Fibroblast of lung (primary cell): Measurements from ENCODE around the gene CARMIL3. TPM values are rescaled to one million over a fixed set of nuclear protein-coding genes. Genes with fewer than 3 reads are reported as not detected.

Experiments used
- DNase-seq, 2 donors: peaks; one replicate each; pipeline versions ENCODE4 v3.0.0 to v3.0.0-alpha.2; 2010; ENCODE audit warnings: low read depth in 2 of 2
- H2AFZ ChIP-seq: 2 replicates; pipeline ENCODE4 v1.5.1; 2012; ENCODE audit warnings: low read length, control low read depth, inconsistent platforms
- H3K27ac ChIP-seq: 2 replicates; pipeline ENCODE4 v1.5.1; 2011; ENCODE audit warnings: low read length, control low read depth; ENCODE audit not compliant: insufficient read depth
- H3K27me3 ChIP-seq: 2 replicates; pipeline ENCODE4 v1.5.1; 2011; ENCODE audit warnings: mild to moderate bottlenecking, low read length; ENCODE audit not compliant: control insufficient read depth, insufficient read depth
- H3K36me3 ChIP-seq: 2 replicates; pipeline ENCODE4 v1.5.1; 2011; ENCODE audit warnings: low read length; ENCODE audit not compliant: control insufficient read depth, insufficient read depth
- H3K4me1 ChIP-seq: 2 replicates; pipeline ENCODE4 v1.5.1; 2011; ENCODE audit warnings: low read length; ENCODE audit not compliant: control insufficient read depth, insufficient read depth; ENCODE audit errors: extremely low read depth
- H3K4me2 ChIP-seq: 2 replicates; pipeline ENCODE4 v1.5.1; 2011; ENCODE audit warnings: low read length, control low read depth; ENCODE audit not compliant: insufficient read depth; ENCODE audit errors: extremely low read depth
- H3K4me3 ChIP-seq, 4 experiments: fragments of 200-600 bp in 1 of 4; sonication (generic) in 1 of 4; replicated peaks in 1 of 4; 2 replicates each; pipeline ENCODE4 v1.5.1; 2011 to 2016; ENCODE audit warnings: low read length in 4 of 4, low read depth in 3 of 4, mild to moderate bottlenecking in 3 of 4, control low read depth in 2 of 4, inconsistent platforms in 1 of 4, mixed read lengths in 1 of 4; ENCODE audit not compliant: insufficient read depth in 1 of 4; ENCODE audit errors: control extremely low read depth in 1 of 4
- H3K79me2 ChIP-seq: 2 replicates; pipeline ENCODE4 v1.5.1; 2012; ENCODE audit warnings: mild to moderate bottlenecking, low read length, inconsistent platforms; ENCODE audit not compliant: control insufficient read depth, insufficient read depth
- H3K9ac ChIP-seq: 2 replicates; pipeline ENCODE4 v1.5.1; 2011; ENCODE audit warnings: mild to moderate bottlenecking, low read length, control low read depth; ENCODE audit not compliant: insufficient read depth
- H3K9me3 ChIP-seq: 2 replicates; pipeline ENCODE4 v1.5.1; 2012; ENCODE audit warnings: low read depth, low read length; ENCODE audit not compliant: control insufficient read depth, insufficient read depth
- H4K20me1 ChIP-seq: 2 replicates; pipeline ENCODE4 v1.5.1; 2011; ENCODE audit warnings: low read length; ENCODE audit not compliant: control insufficient read depth, insufficient read depth; ENCODE audit errors: extremely low read depth
- CTCF ChIP-seq, 2 donors: IDR thresholded peaks in 1 of 2; conservative IDR thresholded peaks in 1 of 2; 1 replicate in 1 of 2; 2 replicates in 1 of 2; pipeline ENCODE4 v1.5.1; 2011 to 2012; ENCODE audit warnings: low read length in 2 of 2, control low read depth in 1 of 2, inconsistent platforms in 1 of 2, low read depth in 1 of 2, mild to moderate bottlenecking in 1 of 2
- EZH2 ChIP-seq: IDR thresholded peaks from 2 replicates; pipeline ENCODE4 v1.5.1; 2012; ENCODE audit warnings: low read length, control low read depth, mild to moderate bottlenecking; ENCODE audit errors: missing control alignments
- polyA plus RNA-seq, 2 donors: library from polyadenylated mRNA; depleted of rRNA in 1 of 2; stranded (reverse) in 1 of 2; unstranded in 1 of 2; fragments of >200 nt; gene quantifications; 2 replicates each; pipeline ENCODE4 v1.2.1, GENCODE V29; 2011 to 2012; ENCODE audit warnings: missing spikeins in 1 of 2
- total RNA-seq: library from RNA; depleted of rRNA; stranded (reverse); fragments of >200 nt; gene quantifications from 2 replicates; pipeline ENCODE4 v1.2.1, GENCODE V29; 2014

CARMIL3 gene
- total and polyA plus RNA-seq, 2 donors (not counting 1 experiment from before 2014, with no cell fraction given): 0.17 TPM; not detected in 1

GRCh38 chr14:24069411-24069735 lies 17.6 kb downstream of the CARMIL3 start:
- no peak overlapping the region for H3K27ac ChIP-seq
- H4K20me1 ChIP-seq: no peaks in the 10 kb centered on the region
- H3K9me3 ChIP-seq: no peaks in the 10 kb centered on the region
- no peaks in the 10 kb centered on the region for H3K4me1 ChIP-seq
- TF ChIP-seq CTCF (conservative IDR thresholded peaks at IDR 0.05 in 1 of 2, IDR thresholded peaks at IDR 0.05 in 1 of 2; ENCODE audit: low read depth in 1 of 2, low read length in 2 of 2) (no peak), EZH2 (no peak)
- no peaks in the 10 kb centered on the region for H3K79me2 ChIP-seq
- no peak for DNase-seq
- no peak overlapping the region for H3K4me2 ChIP-seq
- no peak overlapping the region for H2AFZ ChIP-seq
- H3K27me3 ChIP-seq: peaks cover 12% of the 10 kb centered on the region
- no peak overlapping the region for H3K4me3 ChIP-seq
- H3K9ac ChIP-seq: no peak overlapping the region
- no peaks in the 10 kb centered on the region for H3K36me3 ChIP-seq

DNA sequence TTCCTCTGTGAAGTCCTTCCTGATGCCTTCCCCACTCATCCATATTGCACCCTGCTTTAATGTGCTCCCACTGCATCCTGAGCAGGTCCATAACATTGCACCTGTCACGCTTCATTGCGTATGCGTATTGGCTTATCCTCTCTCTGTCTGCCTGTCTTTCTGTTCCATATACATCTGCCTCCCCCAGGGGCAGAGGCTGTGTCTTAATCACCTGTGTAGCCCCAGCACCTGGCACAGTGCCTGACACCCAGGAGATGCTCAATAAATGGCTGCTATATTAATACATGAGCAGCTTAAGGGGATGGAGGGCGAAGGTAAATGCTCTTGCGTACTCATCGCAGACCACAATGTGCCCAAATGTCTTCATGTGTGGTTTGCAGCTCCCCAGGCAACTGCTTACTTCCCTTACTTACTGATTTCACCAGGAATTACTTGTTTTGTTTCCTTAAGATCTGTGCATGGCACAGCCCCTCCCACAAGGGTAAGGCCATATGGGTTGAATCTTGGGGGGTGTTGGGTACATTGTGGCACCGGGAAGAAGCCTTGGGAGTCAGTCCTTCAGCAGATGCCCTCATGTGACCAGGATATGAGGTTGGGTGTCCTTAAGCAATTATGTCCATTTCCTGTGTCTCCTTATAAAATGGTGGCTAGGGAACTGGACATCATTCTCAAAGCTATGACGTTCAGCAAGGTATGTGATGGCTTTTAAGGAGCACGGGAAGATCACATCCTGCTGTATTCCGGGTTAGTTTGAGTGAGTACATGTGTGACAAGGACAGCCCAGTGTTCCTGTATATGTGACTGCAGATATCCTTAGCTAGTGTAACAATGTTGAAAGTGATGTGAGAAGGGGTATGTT lies 18.7 kb downstream of the CARMIL3 start:
- Histone ChIP-seq H3K27ac (no peak overlapping the region), H3K79me2 (no peaks in the 10 kb centered on the region), H3K9ac (no peak overlapping the region), H3K36me3 (no peaks in the 10 kb centered on the region), H3K27me3 (peaks cover 16% of the 10 kb centered on the region), H3K4me3 (no peak overlapping the region), H2AFZ (no peak overlapping the region), H3K4me1 (no peaks in the 10 kb centered on the region), H4K20me1 (no peaks in the 10 kb centered on the region), H3K4me2 (no peak overlapping the region), H3K9me3 (no peaks in the 10 kb centered on the region)
- TF ChIP-seq CTCF (conservative IDR thresholded peaks at IDR 0.05 in 1 of 2, IDR thresholded peaks at IDR 0.05 in 1 of 2; ENCODE audit: low read depth in 1 of 2, low read length in 2 of 2) (no peak), EZH2 (no peak)
- DNase-seq: no peak

DNA sequence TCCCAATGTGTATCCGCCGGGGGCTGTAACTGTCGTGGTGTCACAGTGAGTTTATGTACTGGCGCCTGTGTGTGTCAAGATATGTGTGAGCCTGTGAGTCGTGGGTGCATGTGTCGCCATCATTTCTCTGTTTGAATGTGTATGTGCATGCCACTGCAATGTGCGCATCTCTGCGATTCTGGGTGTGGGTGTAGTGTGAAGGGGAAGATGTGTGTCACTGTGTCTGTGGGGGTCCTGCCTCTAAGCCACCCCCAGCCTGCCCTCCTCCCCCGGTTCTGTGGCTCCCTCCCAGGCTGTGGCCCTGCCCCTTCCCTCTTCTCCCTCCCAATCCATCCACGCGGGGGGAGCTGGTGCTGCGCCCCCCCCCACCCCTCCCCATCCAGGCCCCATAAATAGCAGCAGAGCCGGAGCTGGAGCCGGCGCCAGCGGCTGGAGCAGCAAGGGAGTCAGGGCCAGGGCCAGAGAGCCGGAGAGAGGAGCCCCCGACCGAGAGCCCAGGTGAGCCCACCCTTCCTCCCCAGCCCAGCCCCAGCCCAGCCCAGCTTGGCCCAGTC lies 19.4 kb downstream of the CARMIL3 start, which contains the start of gene CPNE6:
TSS of gene CPNE6 (plus strand) at position 419 of the 554 bp plus-strand sequence. CDS start 1,375 bp downstream, outside the sequence.
- H3K27me3 ChIP-seq: peaks cover 16% of the 10 kb centered on the region
- no peak within 1 kb of the TSS for H3K9ac ChIP-seq
- H3K4me2 ChIP-seq: no peak within 1 kb of the TSS
- no peak within 1 kb of the TSS for H2AFZ ChIP-seq
- no peaks in the 10 kb centered on the region for H3K4me1 ChIP-seq
- DNase-seq: no peak
- no peaks in the 10 kb centered on the region for H3K79me2 ChIP-seq
- H3K27ac ChIP-seq: no peak within 1 kb of the TSS
- H3K9me3 ChIP-seq: no peaks in the 10 kb centered on the region
- no peak within 1 kb of the TSS for H3K4me3 ChIP-seq
- no peaks in the 10 kb centered on the region for H3K36me3 ChIP-seq
- no peaks in the 10 kb centered on the region for H4K20me1 ChIP-seq
- no peak for TF ChIP-seq EZH2
- TF ChIP-seq CTCF (conservative IDR thresholded peaks at IDR 0.05 in 1 of 2, IDR thresholded peaks at IDR 0.05 in 1 of 2; ENCODE audit: low read depth in 1 of 2, low read length in 2 of 2): no peak
